Measurements from ENCODE around the gene MTURN. TPM values are rescaled to one million over a fixed set of nuclear protein-coding genes. Genes with fewer than 3 reads are reported as not detected.
"Not testable (repeated sequence)": the region's sequence is repeated elsewhere in the genome, so short reads cannot be mapped to it uniquely, and the experiment has no call there.

Gene MTURN
- total RNA-seq, 2 experiments from 2014 or later, result 4.2 TPM

- no peaks in the 10 kb centered on the region for H3K9me3 Mint-ChIP-seq (ENCODE audit: low read depth)
- no peak overlapping the region for H3K4me3 Mint-ChIP-seq
- H3K27ac Mint-ChIP-seq, result no peak overlapping the region
- ChIA-PET CTCF (interaction anchor here (0.6 to 2.1 kb wide), 2 partner anchors 19 to 161 kb away, joined by 3 to 7 read pairs; no protein-coding TSS in a partner anchor), POLR2A (no interaction called here)
- ATAC-seq, result no peak
- intact Hi-C loops (cut with DNase I, micrococcal nuclease), result no loop called here
- no peaks in the 10 kb centered on the region for H3K27me3 Mint-ChIP-seq
- DNase-seq, result no peak
- peaks cover 6% of the 10 kb centered on the region for H3K4me1 Mint-ChIP-seq
- no peaks in the 10 kb centered on the region for H3K36me3 Mint-ChIP-seq (ENCODE audit: low read depth)
Observed at GRCh38 chr7:30181736-30182522, 47.1 kb downstream of the MTURN start.

GRCh38 chr7:30182814-30183213 lies 48.0 kb downstream of the MTURN start:
- Mint-ChIP-seq H3K36me3 (ENCODE audit: low read depth) (no peaks in the 10 kb centered on the region), H3K27me3 (no peaks in the 10 kb centered on the region), H3K4me3 (no peak overlapping the region), H3K9me3 (ENCODE audit: low read depth) (peaks cover under 1% of the 10 kb centered on the region), H3K4me1 (peaks cover 6% of the 10 kb centered on the region), H3K27ac (no peak overlapping the region)
- intact Hi-C loops (cut with DNase I, micrococcal nuclease), result no loop called here
- ChIA-PET CTCF (interaction anchor here (0.6 to 2.1 kb wide), 2 partner anchors 20 to 162 kb away, joined by 3 to 7 read pairs; no protein-coding TSS in a partner anchor), POLR2A (no interaction called here)
- no peak for ATAC-seq
- DNase-seq, result no peak

- ATAC-seq (no peak), DNase-seq (no peak)
- Mint-ChIP-seq H3K36me3 (ENCODE audit: low read depth) (peaks cover 2% of the 10 kb centered on the region), H3K4me1 (peaks cover 5% of the 10 kb centered on the region), H3K9me3 (ENCODE audit: low read depth) (peaks cover 6% of the 10 kb centered on the region), H3K4me3 (no peak overlapping the region), H3K27ac (no peak overlapping the region), H3K27me3 (no peaks in the 10 kb centered on the region)
- intact Hi-C loops (cut with DNase I, micrococcal nuclease), result no loop called here
- POLR2A ChIA-PET, result no interaction called here
- CTCF ChIA-PET, result interaction anchor here (0.9 kb wide), 1 partner anchor 263 kb away, joined by 3 read pairs; no protein-coding TSS in a partner anchor
Observed at GRCh38 chr7:30183749-30184369, 49.1 kb downstream of the MTURN start.

- POLR2A ChIA-PET, result no interaction called here
- CTCF ChIA-PET, result interaction anchor here (0.9 kb wide), 1 partner anchor 9 kb away, joined by 3 read pairs; no protein-coding TSS in a partner anchor
- peaks cover 2% of the 10 kb centered on the region for H3K36me3 Mint-ChIP-seq (ENCODE audit: low read depth)
- no peak overlapping the region for H3K4me3 Mint-ChIP-seq
- no peak for DNase-seq
- ATAC-seq, result no peak
- no peak overlapping the region for H3K27ac Mint-ChIP-seq
- peaks cover 2% of the 10 kb centered on the region for H3K4me1 Mint-ChIP-seq
- intact Hi-C loops (cut with DNase I, micrococcal nuclease), result no loop called here
- H3K9me3 Mint-ChIP-seq (ENCODE audit: low read depth), result peaks cover 6% of the 10 kb centered on the region
- no peaks in the 10 kb centered on the region for H3K27me3 Mint-ChIP-seq
Observed at GRCh38 chr7:30184791-30185487, 50.2 kb downstream of the MTURN start.

- ATAC-seq (no peak), DNase-seq (no peak)
- Mint-ChIP-seq H3K4me1 (peaks cover 2% of the 10 kb centered on the region), H3K9me3 (ENCODE audit: low read depth) (peaks cover 6% of the 10 kb centered on the region), H3K4me3 (no peak overlapping the region), H3K36me3 (ENCODE audit: low read depth) (peaks cover 2% of the 10 kb centered on the region), H3K27ac (no peak overlapping the region), H3K27me3 (no peaks in the 10 kb centered on the region)
- intact Hi-C loops (cut with DNase I, micrococcal nuclease), result no loop called here
- POLR2A ChIA-PET, result no interaction called here
- CTCF ChIA-PET, result interaction anchor here (0.9 kb wide), 1 partner anchor 10 kb away, joined by 3 read pairs; no protein-coding TSS in a partner anchor
Observed at GRCh38 chr7:30185496-30185895, 50.7 kb downstream of the MTURN start.

- no peak for ATAC-seq
- DNase-seq, result no peak
- H3K4me1 Mint-ChIP-seq, result peaks cover 2% of the 10 kb centered on the region
- ChIA-PET CTCF (no interaction called here), POLR2A (no interaction called here)
- peaks cover 2% of the 10 kb centered on the region for H3K36me3 Mint-ChIP-seq (ENCODE audit: low read depth)
- H3K9me3 Mint-ChIP-seq (ENCODE audit: low read depth), result peaks cover 6% of the 10 kb centered on the region
- H3K27ac Mint-ChIP-seq, result no peak overlapping the region
- no peaks in the 10 kb centered on the region for H3K27me3 Mint-ChIP-seq
- no peak overlapping the region for H3K4me3 Mint-ChIP-seq
- intact Hi-C loops (cut with DNase I, micrococcal nuclease), result no loop called here
Observed at GRCh38 chr7:30186725-30187124, 51.9 kb downstream of the MTURN start.

- POLR2A ChIA-PET, result no interaction called here
- H3K27ac Mint-ChIP-seq, result no peak overlapping the region
- ATAC-seq (no peak), DNase-seq (no peak)
- peaks cover 2% of the 10 kb centered on the region for H3K4me1 Mint-ChIP-seq
- H3K4me3 Mint-ChIP-seq, result no peak overlapping the region
- no peaks in the 10 kb centered on the region for H3K27me3 Mint-ChIP-seq
- peaks cover 6% of the 10 kb centered on the region for H3K9me3 Mint-ChIP-seq (ENCODE audit: low read depth)
- H3K36me3 Mint-ChIP-seq (ENCODE audit: low read depth), result peaks cover 2% of the 10 kb centered on the region
- intact Hi-C loops (cut with DNase I, micrococcal nuclease), result no loop called here
- CTCF ChIA-PET, result no interaction called here
Observed at GRCh38 chr7:30187513-30187912, 52.7 kb downstream of the MTURN start.

GRCh38 chr7:30188381-30188780 lies 53.6 kb downstream of the MTURN start:
- H3K4me3 Mint-ChIP-seq; H3K9me3 Mint-ChIP-seq (ENCODE audit: low read depth); H3K27me3 Mint-ChIP-seq; H3K4me1 Mint-ChIP-seq; ATAC-seq; H3K36me3 Mint-ChIP-seq (ENCODE audit: low read depth); DNase-seq; POLR2A ChIA-PET; H3K27ac Mint-ChIP-seq; intact Hi-C loops (cut with DNase I, micrococcal nuclease); CTCF ChIA-PET: not testable (repeated sequence)

- H3K27me3 Mint-ChIP-seq, result no peaks in the 10 kb centered on the region
- intact Hi-C loops (cut with DNase I, micrococcal nuclease), result no loop called here
- H3K27ac Mint-ChIP-seq, result no peak overlapping the region
- ATAC-seq (no peak), DNase-seq (no peak)
- peaks cover 2% of the 10 kb centered on the region for H3K4me1 Mint-ChIP-seq
- CTCF ChIA-PET, result no interaction called here
- no peak overlapping the region for H3K4me3 Mint-ChIP-seq
- peaks cover 2% of the 10 kb centered on the region for H3K36me3 Mint-ChIP-seq (ENCODE audit: low read depth)
- POLR2A ChIA-PET, result no interaction called here
- peaks cover 6% of the 10 kb centered on the region for H3K9me3 Mint-ChIP-seq (ENCODE audit: low read depth)
Observed at GRCh38 chr7:30188811-30189210, 54.0 kb downstream of the MTURN start.

GRCh38 chr7:30191809-30192208 lies 57.0 kb downstream of the MTURN start:
- H3K27me3 Mint-ChIP-seq, result no peaks in the 10 kb centered on the region
- H3K36me3 Mint-ChIP-seq (ENCODE audit: low read depth), result peaks cover 13% of the 10 kb centered on the region
- H3K9me3 Mint-ChIP-seq (ENCODE audit: low read depth), result peaks cover 15% of the 10 kb centered on the region
- H3K4me1 Mint-ChIP-seq, result peaks cover 2% of the 10 kb centered on the region
- DNase-seq, result no peak
- POLR2A ChIA-PET, result no interaction called here
- H3K27ac Mint-ChIP-seq, result no peak overlapping the region
- CTCF ChIA-PET, result interaction anchor here (1.5 kb wide), 1 partner anchor 84 kb away, joined by 7 read pairs; no protein-coding TSS in a partner anchor
- no peak for ATAC-seq
- intact Hi-C loops (cut with DNase I, micrococcal nuclease), result no loop called here
- no peak overlapping the region for H3K4me3 Mint-ChIP-seq

GRCh38 chr7:30193336-30193943 lies 58.7 kb downstream of the MTURN start:
- CTCF ChIA-PET, result interaction anchor here (0.7 to 1.1 kb wide), 3 partner anchors 16 to 31 kb away, joined by 3 read pairs; no protein-coding TSS in a partner anchor
- Mint-ChIP-seq H3K9me3 (ENCODE audit: low read depth) (peaks cover 12% of the 10 kb centered on the region), H3K4me1 (no peaks in the 10 kb centered on the region), H3K4me3 (no peak overlapping the region), H3K27ac (no peak overlapping the region), H3K36me3 (ENCODE audit: low read depth) (peaks cover 11% of the 10 kb centered on the region), H3K27me3 (no peaks in the 10 kb centered on the region)
- DNase-seq (no peak), ATAC-seq (no peak)
- intact Hi-C loops (cut with DNase I, micrococcal nuclease), result no loop called here
- POLR2A ChIA-PET, result no interaction called here

Data from activated CD4-positive, alpha-beta T cell treated with anti-CD3 and anti-CD28 coated beads for 36 hours (primary cell).